Measurements from ENCODE around the gene PAF1. TPM values are rescaled to one million over a fixed set of nuclear protein-coding genes. Genes with fewer than 3 reads are reported as not detected.

PAF1 gene
- polyA plus RNA-seq, 2 of the 4 experiments (the other 2 are of a cell fraction), result 103 to 110 TPM

- CTCF ChIA-PET, result interaction anchor here (1.1 to 21.4 kb wide), 7 partner anchors 9 to 61 kb away, joined by 3 to 457 read pairs (median 12); partner anchors contain the start of genes PLEKHG2 and RPS16
- 90% methylated on average over 5 of the region's 5 CpGs for WGBS (ENCODE audit: missing lambda C conversion rate)
- Histone ChIP-seq H3K4me3 (no peak overlapping the region), H3K4me2 (no peak overlapping the region), H3K4me1 (peaks cover 15% of the 10 kb centered on the region; the same call in 2 of the 3 replicates), H3K27ac (no peak overlapping the region), H3K9me3 (no peaks in the 10 kb centered on the region)
- DNase-seq (ENCODE audit: low read depth in 1 of 2, low spot score in 1 of 2) (no peak), ATAC-seq (no peak), FAIRE-seq (peak; percentile 18)
- POLR2A ChIA-PET, result no interaction called here
- TF ChIP-seq ELK1 (IDR thresholded peaks at IDR 0.05; ENCODE audit: low read depth, low read length) (no peak), MAFK (IDR thresholded peaks at IDR 0.05; ENCODE audit: partially characterized antibody) (no peak), ESRRA (IDR thresholded peaks at IDR 0.05; ENCODE audit: borderline replicate concordance, low read length) (no peak), TFCP2L1 (CRISPR knock-in tag; IDR thresholded peaks at IDR 0.05) (0 out of 2 replicates have a peak, but pooled peaks have one; percentile 20), HMGXB4 (CRISPR knock-in tag; IDR thresholded peaks at IDR 0.05; ENCODE audit: borderline replicate concordance) (no peak)
These were observed 2.2 kb downstream of the PAF1 start for GRCh38 chr19:39388657-39389056.

GRCh38 chr19:39386557-39386956, 4.3 kb downstream of the PAF1 start:
- FAIRE-seq (no peak), DNase-seq (ENCODE audit: low read depth in 1 of 2, low spot score in 1 of 2) (no peak), ATAC-seq (no peak)
- H3K4me3 ChIP-seq, result no peak overlapping the region
- no peak overlapping the region for H3K4me2 ChIP-seq
- TF ChIP-seq NFE2L2 (conservative IDR thresholded peaks at IDR 0.05; ENCODE audit: low read length) (no peak), MYC (IDR thresholded peaks at IDR 0.05; ENCODE audit: borderline replicate concordance, low read length) (no peak), HOXB5 (CRISPR knock-in tag; IDR thresholded peaks at IDR 0.05) (no peak), ZC3H11A (IDR thresholded peaks at IDR 0.05) (no peak), HES2 (IDR thresholded peaks at IDR 0.05) (no peak), FOSB (CRISPR knock-in tag; IDR thresholded peaks at IDR 0.05) (no peak), CBX2 (IDR thresholded peaks at IDR 0.05; ENCODE audit: borderline replicate concordance, low read depth) (no peak), CHD4 (IDR thresholded peaks at IDR 0.05; ENCODE audit: borderline replicate concordance) (no peak), ZFP36 (IDR thresholded peaks at IDR 0.05; ENCODE audit: borderline replicate concordance, partially characterized antibody) (no peak), GATA3 (IDR thresholded peaks at IDR 0.05; ENCODE audit: borderline replicate concordance) (no peak), MAX (IDR thresholded peaks at IDR 0.05) (no peak), RCOR1 (IDR thresholded peaks at IDR 0.05; ENCODE audit: low read depth, low read length) (no peak), TFCP2L1 (CRISPR knock-in tag; IDR thresholded peaks at IDR 0.05) (no peak), BCL3 (IDR thresholded peaks at IDR 0.05) (no peak), RNF2 (IDR thresholded peaks at IDR 0.05; ENCODE audit: borderline replicate concordance, low read depth) (no peak), PBX3 (IDR thresholded peaks at IDR 0.05) (no peak), EHF (CRISPR knock-in tag; IDR thresholded peaks at IDR 0.05) (no peak), EP300 (IDR thresholded peaks at IDR 0.05) (no peak), ELK1 (IDR thresholded peaks at IDR 0.05; ENCODE audit: low read depth, low read length) (no peak), REST (IDR thresholded peaks at IDR 0.05) (no peak)
- no peak overlapping the region for H3K27ac ChIP-seq
- 92% methylated on average over 7 of the region's 7 CpGs for WGBS (ENCODE audit: missing lambda C conversion rate)
- no peaks in the 10 kb centered on the region for H3K9me3 ChIP-seq
- H3K4me1 ChIP-seq, result peaks cover 8% of the 10 kb centered on the region; the same call in 2 of the 3 replicates
- CTCF ChIA-PET, result interaction anchor here (1.2 to 5.4 kb wide), 6 partner anchors 8 to 456 kb away, joined by 3 to 50 read pairs (median 4); partner anchors contain the start of genes MRPS12, PLEKHG2 and SARS2
- POLR2A ChIA-PET, result no interaction called here
